Activated naive CD4-positive, alpha-beta T cell (primary cell): ENCODE measurements around the gene ART1.
"Not testable (repeated sequence)": the region's sequence is repeated elsewhere in the genome, so short reads cannot be mapped to it uniquely, and the experiment has no call there.

ENCODE experiments used
- DNase-seq, 4 experiments: peaks; one replicate each; lab custom pipeline; 2025; lab: John Stamatoyannopoulos, UW

ART1 gene, protein sequence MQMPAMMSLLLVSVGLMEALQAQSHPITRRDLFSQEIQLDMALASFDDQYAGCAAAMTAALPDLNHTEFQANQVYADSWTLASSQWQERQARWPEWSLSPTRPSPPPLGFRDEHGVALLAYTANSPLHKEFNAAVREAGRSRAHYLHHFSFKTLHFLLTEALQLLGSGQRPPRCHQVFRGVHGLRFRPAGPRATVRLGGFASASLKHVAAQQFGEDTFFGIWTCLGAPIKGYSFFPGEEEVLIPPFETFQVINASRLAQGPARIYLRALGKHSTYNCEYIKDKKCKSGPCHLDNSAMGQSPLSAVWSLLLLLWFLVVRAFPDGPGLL

DNA sequence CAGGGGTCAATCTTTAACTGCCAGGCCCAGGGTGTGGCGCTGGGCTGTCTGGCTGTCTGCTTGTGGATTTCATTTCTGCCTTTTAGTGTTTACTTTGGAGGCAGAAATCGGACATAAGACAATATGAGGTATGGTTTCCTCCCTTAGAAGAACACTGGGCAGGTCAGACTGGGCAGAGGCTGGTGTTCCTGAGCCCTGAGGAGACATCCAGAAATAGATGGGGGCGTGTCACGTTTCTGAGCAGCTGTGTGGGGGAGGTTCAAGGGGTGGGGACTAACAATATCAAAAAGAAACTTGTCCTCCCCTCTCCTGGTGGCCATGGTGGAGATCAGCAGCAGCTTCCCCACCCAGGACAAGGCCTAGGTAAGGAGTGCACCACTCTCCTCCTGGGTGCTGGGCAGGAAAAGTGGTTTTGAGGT, at the start of gene ART1:
ART1 (plus strand) TSS at position 312 of the 419 bp plus-strand sequence. CDS start 14,086 bp downstream, outside the sequence.
- DNase-seq = no peak

DNA sequence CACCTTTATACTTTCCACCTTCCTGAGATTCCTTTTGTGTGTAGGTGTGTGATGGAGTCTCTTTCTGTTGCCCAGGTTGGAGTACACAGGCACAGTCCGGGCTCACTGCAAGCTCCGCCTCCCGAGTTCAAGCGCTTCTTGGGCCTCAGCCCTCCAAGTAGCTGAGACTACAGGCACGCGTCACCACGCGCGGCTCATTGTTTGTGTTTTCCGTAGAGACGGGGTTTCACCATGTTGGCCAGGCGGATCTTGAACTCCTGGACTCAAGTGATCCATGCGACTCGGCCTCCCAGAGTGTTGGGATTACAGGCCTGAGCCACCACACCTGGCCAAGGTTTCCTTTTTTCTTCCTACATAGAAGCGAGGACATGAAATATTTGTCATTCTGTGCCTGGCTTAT, 47.2 kb upstream of the ART1 start:
- not testable (repeated sequence) for DNase-seq

DNA sequence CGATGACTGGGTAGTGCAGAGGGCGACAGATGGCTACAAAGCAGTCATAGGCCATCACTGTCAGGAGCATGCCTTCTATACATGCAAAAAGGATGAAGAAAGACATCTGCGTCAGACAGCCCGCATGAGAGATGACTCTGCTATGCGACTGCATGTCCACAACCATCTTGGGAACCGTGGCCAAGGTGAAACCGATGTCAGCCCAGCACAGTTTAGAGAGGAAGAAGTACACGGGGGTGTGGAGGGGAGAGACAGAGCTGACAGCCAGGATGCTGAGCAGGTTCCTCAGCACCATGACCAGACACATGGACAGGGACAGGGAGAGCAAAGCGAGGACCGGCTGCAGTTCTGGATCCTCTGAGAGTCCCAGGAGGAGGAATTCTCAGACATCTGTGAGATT, 44.7 kb upstream of the ART1 start:
- not testable (repeated sequence) for DNase-seq

DNA sequence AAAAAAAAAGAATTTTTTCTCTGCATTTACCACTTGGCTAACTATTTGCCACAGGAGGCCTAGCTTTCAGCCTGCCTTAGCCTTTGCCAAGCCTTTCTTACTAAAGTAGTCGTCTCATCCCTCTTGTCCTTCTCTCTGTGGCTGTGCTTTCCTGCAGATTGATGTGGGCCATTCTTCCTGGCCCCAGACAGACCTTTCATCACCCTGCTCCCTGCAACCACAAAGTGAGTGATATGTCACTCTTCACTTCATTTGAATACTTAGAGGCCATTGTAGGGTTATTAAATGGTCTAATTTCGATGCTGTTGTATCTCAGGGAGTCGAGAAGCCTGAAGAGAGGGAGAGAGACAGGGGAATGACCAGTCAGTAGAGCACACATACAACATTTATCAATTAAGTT, 40.8 kb upstream of the ART1 start:
- DNase-seq = no peak

DNA sequence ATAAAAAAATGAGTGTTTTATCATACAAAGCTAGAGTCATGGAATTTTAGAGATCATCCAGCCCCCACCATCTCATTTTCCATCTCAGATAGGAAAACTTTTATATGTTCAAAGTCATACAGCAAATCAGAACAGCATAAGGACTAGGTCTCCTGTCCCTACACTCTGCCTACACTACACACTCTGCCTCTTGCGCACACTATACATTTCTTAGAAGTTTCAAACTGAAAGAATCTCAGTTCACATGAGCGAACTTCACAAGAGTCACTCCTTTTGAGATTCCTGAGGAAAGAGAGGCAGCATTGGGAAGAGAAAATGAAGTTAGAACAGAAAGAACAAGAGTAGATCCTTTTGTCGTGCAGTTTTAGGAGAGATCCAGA, 39.7 kb upstream of the ART1 start:
- DNase-seq = no peak

DNA sequence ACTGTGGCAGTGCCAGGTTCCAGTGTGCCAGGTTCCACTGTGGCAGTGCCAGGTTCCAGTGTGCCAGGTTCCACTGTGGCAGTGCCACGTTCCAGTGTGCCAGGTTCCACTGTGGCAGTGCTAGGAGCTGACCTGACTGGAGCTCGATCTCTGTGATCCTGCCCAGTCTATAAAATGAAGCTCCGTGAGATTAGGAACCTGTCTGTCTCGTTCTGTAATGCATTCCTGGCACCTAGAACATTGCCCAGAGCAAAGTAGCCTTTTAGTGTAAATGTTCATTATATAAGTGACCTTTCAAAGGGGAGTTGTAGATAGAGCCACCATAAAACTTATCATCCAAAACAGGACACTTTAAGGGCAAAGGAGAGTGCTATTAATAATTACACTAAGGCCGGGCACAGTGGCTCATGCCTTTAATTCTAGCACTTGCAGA, 39.1 kb upstream of the ART1 start:
- DNase-seq = no peak

DNA sequence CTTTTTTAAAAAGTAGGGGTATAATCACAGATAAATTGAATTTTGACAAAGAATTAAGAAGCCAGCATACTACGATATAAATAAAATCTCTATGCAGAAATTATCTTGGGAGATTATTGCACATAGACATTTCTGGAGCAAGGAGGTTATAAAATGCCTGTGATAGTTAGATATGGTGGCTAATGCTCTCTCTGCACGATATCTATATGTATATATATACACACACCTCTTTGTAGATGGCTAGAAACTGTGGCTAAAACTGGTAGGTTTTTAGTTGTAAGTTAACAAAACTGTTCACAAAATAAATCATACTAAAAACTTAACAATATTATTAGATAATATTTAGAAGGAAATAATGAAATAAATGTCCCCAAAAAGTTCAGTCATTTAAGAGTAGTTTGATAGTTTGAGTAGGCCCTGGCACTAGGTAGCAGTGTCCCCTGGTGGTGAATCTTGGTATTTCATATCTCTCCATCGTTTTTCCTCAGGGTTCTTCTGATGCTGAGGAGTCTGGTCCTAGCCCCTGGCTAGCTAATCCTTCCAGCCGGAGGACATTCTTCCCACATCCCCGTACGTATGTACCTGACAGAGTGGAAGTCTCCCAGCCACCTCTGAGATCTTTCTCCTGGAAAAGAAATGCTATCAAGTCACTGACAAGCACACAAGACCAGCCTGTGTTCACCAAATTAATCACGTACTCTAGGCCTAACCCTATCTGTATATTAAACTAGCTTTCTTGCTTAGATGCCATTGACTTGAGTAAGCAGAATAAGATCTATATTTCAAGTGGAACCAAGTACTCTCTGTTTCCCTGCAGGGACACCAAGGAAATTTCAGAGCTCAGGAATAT, 35.3 kb upstream of the ART1 start:
- DNase-seq = no peak

DNA sequence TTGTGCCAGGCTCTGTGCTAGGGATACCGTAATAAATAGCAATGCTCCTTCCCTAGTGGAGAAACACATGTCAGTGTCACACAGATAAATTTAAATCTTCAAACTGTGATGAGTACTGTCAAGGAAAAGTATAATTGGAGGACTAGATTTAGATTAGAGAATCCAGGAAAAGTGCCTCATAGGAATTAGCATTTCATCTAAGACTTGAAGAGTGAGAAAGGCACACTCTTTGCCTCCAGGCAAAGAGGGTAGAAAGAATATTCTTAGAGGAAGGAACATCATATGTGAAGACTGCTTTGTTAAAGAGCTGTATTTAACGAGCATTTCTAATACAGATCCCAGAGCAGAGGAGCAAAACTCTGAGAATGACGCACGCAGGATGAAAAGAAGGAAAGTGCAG, 34.1 kb upstream of the ART1 start:
- DNase-seq = no peak

DNA sequence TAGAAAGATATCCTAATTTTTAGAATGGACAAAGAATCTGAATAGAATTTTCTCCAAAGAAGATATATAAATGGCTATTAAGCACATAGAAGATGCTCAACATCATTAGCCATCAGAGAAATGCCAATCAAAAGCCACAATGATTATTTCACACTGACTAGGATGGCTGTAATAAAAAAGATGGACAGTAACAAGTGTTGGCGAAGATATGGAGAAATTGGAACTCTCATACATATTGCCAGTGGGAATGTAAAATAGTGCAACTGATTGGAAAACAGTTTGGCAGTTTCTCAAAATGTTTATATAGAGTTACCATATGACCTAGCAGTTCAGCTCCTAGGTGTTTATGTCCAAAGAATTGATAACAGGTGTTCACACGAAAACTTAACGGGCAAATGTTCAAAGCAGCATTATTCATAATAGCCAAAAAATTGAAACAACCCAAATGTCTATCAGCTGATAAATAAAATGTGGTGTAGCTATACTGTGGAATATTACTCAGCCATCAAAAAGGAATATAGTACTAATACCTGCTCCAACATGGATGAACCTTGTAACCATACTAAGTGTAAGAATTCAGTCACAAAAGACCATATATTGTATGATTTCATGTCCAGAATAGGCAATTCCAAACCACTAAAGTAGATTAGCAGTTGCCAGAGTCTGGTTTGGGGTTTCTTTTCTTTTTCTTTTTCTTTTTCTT, 32.8 kb upstream of the ART1 start:
- no peak for DNase-seq

DNA sequence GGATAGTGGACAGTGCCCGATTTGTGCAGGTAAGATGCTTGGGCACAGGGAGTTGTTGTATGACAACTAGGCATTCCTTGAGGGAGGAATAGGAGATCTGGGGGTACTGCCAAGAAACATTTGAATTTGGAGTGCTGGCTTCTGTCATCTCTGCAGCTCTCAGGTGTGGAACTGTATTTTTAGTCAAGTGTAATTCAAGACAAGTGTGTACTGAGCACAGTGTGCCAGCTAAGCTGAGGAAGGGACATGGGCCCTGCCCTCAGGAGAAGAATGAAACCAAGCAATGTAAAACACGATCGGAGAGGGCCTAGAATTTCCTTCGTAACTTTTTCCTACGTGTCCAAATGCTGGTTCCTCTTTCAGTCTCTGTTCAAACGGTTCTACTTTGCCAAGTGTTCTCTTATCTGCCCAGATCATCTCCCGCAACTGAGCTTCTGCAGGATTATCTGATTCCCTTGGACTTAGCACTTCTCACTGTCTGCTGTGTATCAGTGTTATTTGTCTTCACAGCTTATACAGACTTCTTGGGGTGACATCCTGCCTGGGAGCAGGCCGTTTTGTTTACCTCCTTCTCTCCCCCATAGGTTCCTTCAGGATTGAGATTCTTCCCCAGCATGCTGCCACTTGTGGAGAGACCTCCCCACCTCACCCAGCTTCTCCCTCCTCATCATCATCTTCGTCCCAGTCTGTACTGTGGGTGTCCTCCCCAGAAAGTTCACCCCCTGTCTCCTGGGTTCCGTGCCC, 30.8 kb upstream of the ART1 start:
- no peak for DNase-seq

DNA sequence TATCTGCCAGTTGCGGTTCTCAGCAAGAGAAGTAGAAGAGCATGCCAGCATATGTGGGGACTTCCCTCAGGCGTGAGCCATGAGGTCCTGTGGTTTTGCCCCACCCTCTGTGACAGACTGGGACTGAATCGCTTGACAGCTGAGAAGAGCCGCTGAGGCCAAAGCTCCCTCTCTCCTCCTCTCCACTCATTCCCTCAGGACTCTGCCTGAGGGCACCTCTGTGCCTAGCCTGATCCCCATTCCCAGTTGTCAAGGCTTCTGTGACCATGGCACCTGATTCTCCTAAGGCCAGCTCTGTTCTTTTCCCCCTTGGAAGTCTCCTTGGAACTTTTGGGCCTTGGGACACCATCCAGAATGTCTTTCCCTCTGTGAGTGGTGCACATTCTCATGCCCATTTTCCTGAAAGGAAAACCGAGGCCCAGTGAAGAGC, 30.2 kb upstream of the ART1 start:
- DNase-seq = no peak

DNA sequence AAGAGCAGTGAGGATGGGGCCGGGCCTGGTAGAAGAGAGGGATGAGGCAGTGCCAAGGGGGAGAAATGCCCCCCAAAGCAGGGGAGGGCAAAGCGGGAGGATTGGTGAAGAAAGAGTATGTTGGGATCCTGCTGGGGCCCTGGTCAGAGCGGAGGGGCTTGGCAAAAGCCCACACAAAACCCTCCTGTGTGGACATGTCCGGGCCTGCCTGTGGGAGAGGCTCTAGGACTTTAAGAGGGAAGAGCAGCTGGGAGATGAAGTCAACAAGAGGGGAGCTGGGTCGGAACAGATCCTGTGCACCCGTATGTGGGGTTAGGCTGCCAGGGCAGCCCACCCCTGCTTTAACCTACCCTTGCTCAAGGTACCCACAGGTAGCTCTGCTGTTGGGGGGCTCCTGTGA, 28.9 kb upstream of the ART1 start:
- no peak for DNase-seq

DNA sequence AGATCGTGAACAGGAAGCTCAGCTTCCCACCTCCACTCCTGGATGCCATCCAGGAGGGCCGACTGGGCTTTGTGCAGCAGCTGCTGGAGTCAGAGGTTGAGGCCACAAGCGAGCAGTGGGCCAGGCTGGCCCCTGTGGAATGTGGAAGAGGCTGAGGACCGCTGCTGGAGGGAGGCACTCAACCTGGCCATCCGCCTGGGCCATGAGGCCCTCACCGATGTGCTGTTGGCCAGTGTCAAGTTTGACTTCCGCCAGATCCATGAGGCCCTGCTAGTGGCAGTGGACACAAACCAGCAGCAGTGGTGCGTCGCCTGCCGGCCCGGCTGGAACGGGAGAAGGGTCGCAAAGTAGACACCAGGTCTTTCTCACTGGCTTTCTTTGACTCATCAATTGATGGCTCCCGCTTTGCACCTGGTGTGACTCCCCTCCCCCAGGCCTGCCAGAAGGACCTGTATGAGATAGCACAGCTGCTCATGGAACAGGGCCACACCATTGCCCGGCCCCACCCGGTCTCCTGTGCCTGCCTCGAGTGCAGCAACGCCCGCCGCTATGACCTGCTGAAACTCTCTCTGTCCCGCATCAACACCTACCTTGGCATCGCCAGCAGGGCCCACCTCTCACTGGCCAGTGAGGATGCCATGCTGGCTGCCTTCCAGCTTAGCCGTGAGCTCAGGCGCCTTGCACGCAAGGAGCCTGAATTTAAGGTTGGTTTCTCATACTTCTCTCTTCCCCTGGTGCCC, 28.0 kb upstream of the ART1 start:
- DNase-seq = no peak

DNA sequence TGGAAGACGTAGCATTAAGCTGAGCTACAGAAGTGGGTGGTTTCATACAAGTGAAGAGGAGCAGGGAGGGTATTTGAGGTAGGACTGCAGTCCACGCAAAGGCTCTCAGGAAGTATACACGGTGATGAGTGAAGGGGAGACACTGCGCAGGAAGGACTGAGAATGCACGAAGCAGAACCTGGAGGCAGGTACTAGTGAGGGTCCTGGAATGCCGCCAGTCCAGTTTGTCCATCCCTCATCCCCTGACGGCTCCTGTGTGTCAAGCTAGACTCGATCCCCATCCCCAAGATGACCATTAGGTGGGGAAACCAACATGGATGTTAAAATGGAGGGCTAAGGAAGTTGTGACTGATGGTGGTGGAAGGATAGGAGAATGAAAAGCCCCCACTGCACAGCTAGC, 26.9 kb upstream of the ART1 start:
- no peak for DNase-seq

DNA sequence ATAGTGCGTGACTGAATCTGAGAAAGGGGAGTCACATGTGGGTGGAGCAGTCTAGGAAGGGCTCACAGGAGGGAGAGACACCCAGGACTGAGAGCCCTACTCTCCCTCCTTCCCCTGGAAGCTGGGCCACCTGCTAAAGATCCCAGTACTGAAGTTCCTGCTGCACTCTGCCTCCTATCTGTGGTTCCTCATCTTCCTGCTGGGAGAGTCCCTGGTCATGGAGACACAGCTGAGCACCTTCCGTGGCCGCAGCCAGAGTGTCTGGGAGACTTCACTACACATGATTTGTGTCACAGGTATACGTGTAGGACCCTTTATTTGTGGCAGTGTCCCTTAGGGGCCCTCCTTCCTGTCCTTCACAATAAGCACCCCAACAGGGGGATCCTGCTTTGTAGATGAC, 22.4 kb upstream of the ART1 start:
- DNase-seq = no peak

DNA sequence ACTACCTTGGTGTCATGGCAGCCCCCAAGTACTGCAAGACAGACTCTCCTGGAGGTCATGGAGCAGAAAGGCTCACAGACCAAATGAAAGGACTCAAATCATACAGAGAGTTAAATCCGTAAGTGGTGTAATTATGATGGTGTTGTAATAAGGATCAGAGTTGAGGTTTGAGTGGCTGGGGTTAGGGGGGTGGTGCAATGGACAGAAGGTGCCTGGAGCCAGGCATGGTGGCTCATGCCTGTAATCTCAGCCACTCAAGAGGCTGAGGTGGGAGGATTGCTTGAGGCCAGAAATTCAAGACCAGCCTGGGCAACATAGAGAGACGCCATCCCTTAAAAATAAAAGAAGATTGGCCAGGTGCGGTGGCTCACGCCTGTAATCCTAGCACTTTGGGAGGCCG, 21.8 kb upstream of the ART1 start:
- DNase-seq = no peak

DNA sequence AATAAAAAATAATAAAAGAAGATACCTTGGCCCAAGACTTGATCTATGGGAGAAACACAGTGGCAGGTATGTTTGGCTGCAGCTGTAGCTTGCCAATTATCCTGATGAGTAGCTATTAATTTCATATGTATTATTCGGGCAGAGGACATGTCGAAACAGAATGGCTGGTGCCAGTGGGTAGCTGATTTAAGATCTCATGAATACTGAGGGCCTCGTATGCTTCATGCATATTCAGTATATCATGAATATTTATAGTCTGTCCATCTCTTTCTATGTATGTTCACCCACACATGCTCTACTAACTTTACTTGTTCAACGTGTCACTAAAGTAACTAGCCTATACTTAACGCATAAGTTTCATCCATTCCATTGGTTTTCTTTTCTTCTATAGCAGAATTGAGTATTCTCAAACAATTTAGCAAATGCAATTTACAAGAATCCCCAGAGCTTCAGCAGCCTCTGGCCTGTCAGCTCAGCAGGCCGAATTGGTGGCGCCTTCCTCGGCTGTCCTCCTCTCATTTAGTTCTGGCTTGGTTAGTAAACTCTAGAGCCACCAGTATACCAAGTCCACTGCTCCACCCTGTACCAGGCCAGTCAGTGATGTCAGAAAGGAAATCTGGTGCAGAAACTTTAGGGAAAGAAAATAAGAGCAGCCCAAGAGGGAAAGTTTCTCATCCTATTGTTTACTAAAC, 21.0 kb upstream of the ART1 start:
- no peak for DNase-seq

DNA sequence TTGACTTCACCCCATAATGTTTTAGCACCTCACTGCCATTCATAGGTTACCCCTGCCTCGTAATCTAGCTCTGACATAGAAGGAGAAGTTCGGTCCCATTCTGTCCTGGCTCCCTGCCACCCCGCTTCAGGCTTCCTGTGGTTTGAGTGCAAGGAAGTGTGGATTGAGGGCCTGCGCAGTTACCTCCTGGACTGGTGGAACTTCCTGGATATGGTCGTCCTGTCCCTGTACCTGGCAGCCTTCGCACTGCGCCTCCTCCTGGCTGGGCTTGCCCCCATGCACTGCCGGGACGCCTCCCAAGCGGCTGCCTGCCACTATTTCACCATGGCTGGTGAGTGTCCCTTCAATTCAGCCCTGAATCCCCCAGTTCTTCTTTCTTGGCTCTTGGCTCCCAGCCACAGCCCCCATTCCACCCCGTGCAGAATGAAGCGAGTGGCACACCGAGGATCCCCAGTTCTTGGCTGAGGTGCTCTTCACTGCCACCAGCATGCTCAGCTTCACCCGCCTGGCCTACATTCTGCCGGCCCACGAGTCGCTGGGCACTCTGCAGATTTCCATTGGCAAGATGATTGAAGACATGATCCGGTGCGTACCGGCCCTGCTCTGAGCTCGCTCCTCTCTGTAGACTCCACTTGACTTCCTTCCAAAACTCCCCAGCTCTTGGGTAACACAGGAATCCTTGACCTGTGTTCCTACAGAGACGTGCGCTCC, 18.5 kb upstream of the ART1 start:
- DNase-seq = no peak

DNA sequence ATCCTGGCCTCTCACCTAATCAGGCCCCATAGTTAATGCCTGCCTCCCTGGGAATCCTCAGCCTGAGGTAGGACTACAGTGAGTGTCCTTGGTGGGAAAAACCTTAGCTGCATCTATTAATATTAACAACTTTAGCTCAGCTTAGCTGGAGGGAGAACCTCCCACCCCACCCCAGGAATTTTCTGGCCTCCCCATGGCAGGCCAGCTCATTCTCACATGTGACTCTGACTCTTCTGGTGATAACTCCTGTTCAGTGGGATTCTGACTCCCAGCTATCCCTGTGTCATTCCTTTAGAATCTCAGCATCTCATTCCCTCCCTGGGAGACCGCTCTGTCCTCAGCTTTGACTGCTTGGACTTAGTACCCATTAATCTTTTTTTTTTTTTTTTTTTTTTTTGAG, 17.6 kb upstream of the ART1 start:
- DNase-seq = no peak

DNA sequence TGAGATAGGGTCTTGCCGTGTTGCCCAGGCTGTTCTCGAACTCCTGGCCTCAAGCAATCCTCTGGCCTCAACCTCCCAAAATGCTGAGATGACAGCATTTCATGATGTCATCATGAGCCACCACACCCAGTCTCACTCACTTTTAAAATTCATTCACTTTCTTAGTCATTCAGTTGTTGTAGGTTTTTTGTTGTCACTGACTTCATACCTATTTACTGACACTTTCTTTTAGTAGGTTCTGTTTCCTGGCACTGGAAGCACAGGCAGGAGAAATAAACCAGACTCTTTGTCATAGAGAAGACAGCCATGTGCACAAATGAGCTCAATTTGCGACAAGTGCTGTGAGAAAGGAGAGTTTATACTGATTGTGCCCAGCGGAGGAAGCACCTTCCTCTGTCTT, 13.6 kb upstream of the ART1 start:
- no peak for DNase-seq
